ENCODE measurements around the gene SLC10A7.

DNA sequence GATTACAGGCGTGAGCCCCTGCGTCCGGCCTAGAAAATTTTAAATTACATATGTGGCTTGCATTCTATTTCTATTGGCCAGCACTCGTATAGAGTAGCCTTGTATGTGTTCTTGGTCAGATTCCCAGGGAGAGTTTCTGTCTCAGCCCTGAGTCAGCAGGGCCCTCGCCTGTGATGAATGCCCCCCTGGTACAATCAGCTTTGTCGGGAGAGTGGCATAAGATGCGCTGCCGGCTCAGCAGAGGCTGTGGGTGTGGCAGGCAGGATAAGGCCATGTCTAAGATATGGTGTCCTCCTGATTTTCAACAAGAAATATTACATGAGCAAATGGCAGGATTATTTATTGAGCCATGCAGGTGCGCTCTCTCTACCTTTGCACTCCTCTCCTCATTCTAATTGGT, 309.0 kb downstream of the SLC10A7 start:
- TF ChIP-seq, protein P1, sequence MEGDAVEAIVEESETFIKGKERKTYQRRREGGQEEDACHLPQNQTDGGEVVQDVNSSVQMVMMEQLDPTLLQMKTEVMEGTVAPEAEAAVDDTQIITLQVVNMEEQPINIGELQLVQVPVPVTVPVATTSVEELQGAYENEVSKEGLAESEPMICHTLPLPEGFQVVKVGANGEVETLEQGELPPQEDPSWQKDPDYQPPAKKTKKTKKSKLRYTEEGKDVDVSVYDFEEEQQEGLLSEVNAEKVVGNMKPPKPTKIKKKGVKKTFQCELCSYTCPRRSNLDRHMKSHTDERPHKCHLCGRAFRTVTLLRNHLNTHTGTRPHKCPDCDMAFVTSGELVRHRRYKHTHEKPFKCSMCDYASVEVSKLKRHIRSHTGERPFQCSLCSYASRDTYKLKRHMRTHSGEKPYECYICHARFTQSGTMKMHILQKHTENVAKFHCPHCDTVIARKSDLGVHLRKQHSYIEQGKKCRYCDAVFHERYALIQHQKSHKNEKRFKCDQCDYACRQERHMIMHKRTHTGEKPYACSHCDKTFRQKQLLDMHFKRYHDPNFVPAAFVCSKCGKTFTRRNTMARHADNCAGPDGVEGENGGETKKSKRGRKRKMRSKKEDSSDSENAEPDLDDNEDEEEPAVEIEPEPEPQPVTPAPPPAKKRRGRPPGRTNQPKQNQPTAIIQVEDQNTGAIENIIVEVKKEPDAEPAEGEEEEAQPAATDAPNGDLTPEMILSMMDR (IDR thresholded peaks at IDR 0.05; ENCODE audit: low read depth, low read length, poor library complexity, severe bottlenecking) = no peak
- no peak for TF ChIP-seq EZH2phosphoT487 (IDR thresholded peaks at IDR 0.05; ENCODE audit: borderline replicate concordance, low read length)

All from DOHH2 (cell line).